GM12878 (cell line): Measurements from ENCODE around the gene DSG1. TPM values are rescaled to one million over a fixed set of nuclear protein-coding genes. Genes with fewer than 3 reads are reported as not detected.

Experiments used
- ATAC-seq: fragments of 200-7000 bp; cut with Tn5 transposase; 3 replicates; pipeline ENCODE4 v1.9.1; 2020; ENCODE audit warnings: mild to moderate bottlenecking, moderate library complexity
- BruUV-seq: library from RNA; stranded (reverse); fragments of 400-500 nt; replicated peaks from 2 replicates; lab custom pipeline; 2021; lab: Mats Ljungman, UMichigan
- CTCF ChIA-PET: fragments of 300-600 bp; sonication (Branson Sonifier 250); formaldehyde crosslinking; extraction: SDS; loops from one replicate; lab custom pipeline; 2021; ENCODE audit warnings: inconsistent platforms; lab: Yijun Ruan, JAX
- POLR2A ChIA-PET: fragments of 350-600 bp; formaldehyde crosslinking; extraction: SDS; loops from one replicate; lab custom pipeline; 2021; ENCODE audit warnings: inconsistent platforms; lab: Charles Lee
- RAD21 ChIA-PET: fragments of 300-600 bp; sonication (Branson Sonifier 250); formaldehyde crosslinking; loops from one replicate; lab custom pipeline; 2023; ENCODE audit warnings: antibody characterized with exemption; ENCODE audit not compliant: unreplicated experiment; lab: Charles Lee
- SMC1A ChIA-PET: fragments of 300-600 bp; sonication (Branson Sonifier 250); formaldehyde crosslinking; loops from one replicate; lab custom pipeline; 2023; ENCODE audit not compliant: unreplicated experiment, uncharacterized antibody; lab: Charles Lee
- DNase-seq: peaks from one replicate; pipeline ENCODE4 v3.0.0-alpha.2; 2011; ENCODE audit warnings: low read depth, low spot score
- FAIRE-seq: peaks from 3 replicates; lab custom pipeline; 2011; peaks lifted over from hg19 to GRCh38; lab: Jason Lieb, UNC
- H2AFZ ChIP-seq: 2 replicates; pipeline ENCODE4 v1.6.0; 2011; ENCODE audit warnings: low read depth, low read length, control low read depth; ENCODE audit not compliant: control insufficient read depth
- H3K27ac ChIP-seq: 2 replicates; pipeline ENCODE4 v1.5.1; 2011; ENCODE audit warnings: control low read depth; ENCODE audit not compliant: control insufficient read depth, insufficient read depth
- H3K27me3 ChIP-seq, 2 experiments: replicated peaks in 1 of 2; 2 replicates each; pipeline versions ENCODE4 v1.6.0 to v1.6.1; 2011; ENCODE audit warnings: low read length in 1 of 2; ENCODE audit not compliant: control insufficient read depth in 2 of 2, insufficient read depth in 2 of 2
- H3K36me3 ChIP-seq, 2 experiments: 2 replicates each; pipeline ENCODE4 v1.5.1; 2011; ENCODE audit warnings: low read length in 1 of 2; ENCODE audit not compliant: control insufficient read depth in 2 of 2, insufficient read depth in 2 of 2
- H3K4me1 ChIP-seq: 2 replicates; pipeline ENCODE4 v1.6.1; 2011; ENCODE audit warnings: mild to moderate bottlenecking, low read length, moderate library complexity, mixed read lengths; ENCODE audit not compliant: control insufficient read depth, insufficient read depth
- H3K4me2 ChIP-seq: 2 replicates; pipeline ENCODE4 v1.6.0; 2011; ENCODE audit warnings: control low read depth; ENCODE audit not compliant: control insufficient read depth, insufficient read depth
- H3K4me3 ChIP-seq: fragments of 200-600 bp; sonication (generic); 2 replicates; pipeline ENCODE4 v1.5.1; 2016
- H3K79me2 ChIP-seq: 2 replicates; pipeline ENCODE4 v1.6.0; 2011; ENCODE audit warnings: low read length; ENCODE audit not compliant: control insufficient read depth, insufficient read depth
- H3K9ac ChIP-seq: 2 replicates; pipeline ENCODE4 v1.8.0; 2011; ENCODE audit warnings: low read length, control low read depth, mixed read lengths; ENCODE audit not compliant: control insufficient read depth, insufficient read depth
- H3K9me3 ChIP-seq: replicated peaks from 3 replicates; pipeline ENCODE4 v1.5.1; 2011; ENCODE audit warnings: mild to moderate bottlenecking, low read length; ENCODE audit not compliant: control insufficient read depth, insufficient read depth
- H4K20me1 ChIP-seq: 2 replicates; pipeline ENCODE4 v1.6.0; 2011; ENCODE audit not compliant: control insufficient read depth, insufficient read depth
- ASH2L ChIP-seq: fragments of 300-600, 200-600 bp; sonication (generic); IDR thresholded peaks from 2 replicates; pipeline ENCODE4 v1.6.1; 2017; ENCODE audit warnings: low read depth, mild to moderate bottlenecking, borderline replicate concordance
- BMI1 ChIP-seq: fragments of 450-650 bp; IDR thresholded peaks from 2 replicates; pipeline ENCODE4 v1.6.1; 2016; ENCODE audit warnings: mild to moderate bottlenecking, moderate library complexity, borderline replicate concordance
- ESRRA ChIP-seq: IDR thresholded peaks from 2 replicates; pipeline ENCODE4 v1.6.1; 2012; ENCODE audit warnings: mild to moderate bottlenecking, low read length, improper control_type of control experiment
- HDAC2 ChIP-seq: fragments of 200-600 bp; sonication (generic); IDR thresholded peaks from 2 replicates; pipeline ENCODE4 v1.6.1; 2017
- JUNB ChIP-seq: IDR thresholded peaks from 2 replicates; pipeline ENCODE4 v1.6.1; 2016; ENCODE audit warnings: antibody characterized with exemption, mild to moderate bottlenecking
- MTA2 ChIP-seq: fragments of 450-650 bp; IDR thresholded peaks from 2 replicates; pipeline ENCODE4 v1.6.1; 2016; ENCODE audit warnings: low read depth, mild to moderate bottlenecking, moderate library complexity
- RAD51 ChIP-seq: fragments of 450-650 bp; IDR thresholded peaks from 2 replicates; pipeline ENCODE4 v1.6.1; 2016; ENCODE audit warnings: moderate library complexity, mild to moderate bottlenecking, inconsistent platforms
- WGBS: methylation state at CpG from one replicate; pipeline ENCODE4 v1.1.6; 2016; ENCODE audit warnings: low lambda C conversion rate; ENCODE audit not compliant: insufficient replicate concordance, insufficient coverage; ENCODE audit errors: missing lambda C conversion rate; 5-methylcytosine and 5-hydroxymethylcytosine counted together
- in situ Hi-C: fragments of 300-500 bp; cut with MboI; formaldehyde crosslinking; loops from 9 replicates; pipeline ENCODE4 v1.14.3; 2018; ENCODE audit warnings: mixed read lengths
- intact Hi-C: fragments of 100-400 bp; cut with micrococcal nuclease; formaldehyde crosslinking; loops from one replicate; pipeline ENCODE4 v1.14.2; 2022; ENCODE audit not compliant: unreplicated experiment
- polyA plus RNA-seq, 11 experiments: library from polyadenylated mRNA; depleted of rRNA in 4 of 11; unstranded in 6 of 11; stranded (reverse) in 5 of 11; fragments of >200 nt; fragmentation: Nextera tagmentation in 4 of 11; fragmentation: Illumina TruSeq in 1 of 11; extraction: Ambion mirVana in 4 of 11; extraction: Trizol in 1 of 11; gene quantifications; 1 replicate in 1 of 11; 2 replicates in 10 of 11; pipeline versions ENCODE4 v1.2.1 to v1.2.3, GENCODE V29; 2011 to 2016; ENCODE audit warnings: inconsistent platforms in 2 of 11, missing spikeins in 2 of 11, low read depth in 1 of 11
- total RNA-seq, 4 experiments: library from RNA; depleted of rRNA in 3 of 4; stranded (reverse); fragments of >200 nt in 3 of 4; fragmentation: Illumina TruSeq in 1 of 4; extraction: Trizol in 1 of 4; gene quantifications; 2 replicates each; pipeline versions ENCODE4 v1.2.1 to v1.2.3, GENCODE V29; 2013 to 2021
- TF ChIP-seq, protein P1 (sequence below): IDR thresholded peaks from 2 replicates; pipeline ENCODE4 v1.6.1; 2012; ENCODE audit warnings: low read length, inconsistent platforms
- TF ChIP-seq, protein P2 (sequence below): fragments of 450-650 bp; IDR thresholded peaks from 2 replicates; pipeline ENCODE4 v1.6.1; 2017; ENCODE audit warnings: mild to moderate bottlenecking, moderate library complexity
- TF ChIP-seq, protein P3 (sequence below): fragments of 450-650 bp; formaldehyde crosslinking; IDR thresholded peaks from 2 replicates; pipeline ENCODE4 v1.5.0; 2022; ENCODE audit warnings: mild to moderate bottlenecking, missing genetic modification characterization

The DSG1 gene
- total and polyA plus RNA-seq, 10 of the 15 experiments (the other 5 are each of a cell fraction or from before 2014, with no cell fraction given), result 0.10 to 5.0 (median 2.6) TPM

DNA sequence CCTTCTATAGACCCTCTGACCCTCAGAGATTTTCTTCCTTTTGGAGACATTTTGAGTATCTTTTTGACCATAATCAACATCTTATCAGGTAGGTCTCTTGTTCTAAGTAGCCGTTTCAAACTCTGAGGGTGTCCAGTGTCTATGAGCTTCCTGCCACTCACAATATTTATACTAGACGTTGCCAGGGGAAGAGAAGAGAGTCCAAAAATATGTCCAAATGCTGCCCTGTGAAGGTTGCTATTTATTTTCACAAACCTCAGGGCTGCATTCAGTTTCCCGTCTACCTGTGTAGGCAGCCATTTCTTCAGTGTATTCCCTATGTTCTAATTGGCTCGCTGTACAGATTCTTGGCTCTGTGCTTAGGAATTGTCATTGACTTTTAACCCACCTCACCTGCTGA lies 986 bp upstream of the DSG1 start:
- no peaks in the 10 kb centered on the region for H3K36me3 ChIP-seq
- in situ Hi-C loops (no loop called here), intact Hi-C loops (no loop called here)
- no peaks in the 10 kb centered on the region for H3K27me3 ChIP-seq
- FAIRE-seq (no peak), ATAC-seq (no peak), DNase-seq (no peak)
- ChIA-PET SMC1A (no interaction called here), POLR2A (no interaction called here), RAD21 (no interaction called here), CTCF (no interaction called here)
- H3K4me2 ChIP-seq, result no peak overlapping the region
- no TSS peak for BruUV-seq
- no peak overlapping the region for H3K9ac ChIP-seq
- H3K4me1 ChIP-seq, result no peaks in the 10 kb centered on the region
- no peaks in the 10 kb centered on the region for H3K79me2 ChIP-seq
- no peaks in the 10 kb centered on the region for H3K9me3 ChIP-seq
- H2AFZ ChIP-seq, result no peak overlapping the region
- H4K20me1 ChIP-seq, result no peaks in the 10 kb centered on the region
- no peak overlapping the region for H3K27ac ChIP-seq
- no peak overlapping the region for H3K4me3 ChIP-seq
- no peak for TF ChIP-seq ESRRA
- 19% methylated on average over 4 of the region's 4 CpGs for WGBS

DNA sequence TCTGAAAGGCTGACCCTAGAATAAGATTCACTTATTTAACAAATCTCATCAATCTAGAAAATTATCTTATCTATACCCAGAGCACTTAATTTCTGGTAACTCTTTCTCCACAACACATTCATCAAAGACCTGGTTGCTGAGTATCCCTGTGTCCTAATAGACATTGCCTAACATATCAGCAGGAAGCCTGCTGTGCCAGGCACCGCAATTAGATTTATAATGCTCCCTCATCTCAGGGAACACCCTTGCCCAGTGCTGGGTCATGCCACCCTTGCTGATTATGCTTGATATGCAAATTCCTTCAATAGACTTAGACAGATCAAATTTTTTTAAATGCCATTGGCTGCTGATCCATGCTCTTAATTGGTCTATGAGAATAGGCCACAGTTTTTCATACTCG lies 3.8 kb downstream of the DSG1 start:
- intact Hi-C loops (no loop called here), in situ Hi-C loops (no loop called here)
- Histone ChIP-seq H3K79me2 (no peaks in the 10 kb centered on the region), H2AFZ (no peak overlapping the region), H3K4me1 (no peaks in the 10 kb centered on the region), H3K4me3 (no peak overlapping the region), H3K4me2 (no peak overlapping the region), H3K27me3 (no peaks in the 10 kb centered on the region), H3K27ac (no peak overlapping the region), H3K9ac (no peak overlapping the region), H3K36me3 (no peaks in the 10 kb centered on the region), H3K9me3 (no peaks in the 10 kb centered on the region), H4K20me1 (no peaks in the 10 kb centered on the region)
- no TSS peak for BruUV-seq
- POLR2A ChIA-PET, result no interaction called here
- ATAC-seq, result no peak
- no peak for DNase-seq
- CTCF ChIA-PET, result no interaction called here
- RAD21 ChIA-PET, result no interaction called here
- WGBS, result 20% methylated on average over 2 of the region's 2 CpGs
- FAIRE-seq, result no peak
- SMC1A ChIA-PET, result interaction anchor here (0.6 kb wide), 1 partner anchor 450 kb away, joined by 4 read pairs; no protein-coding TSS in a partner anchor
- TF ChIP-seq BMI1 (no peak), RAD51 (no peak), ASH2L (no peak), HDAC2 (no peak), JUNB (no peak), MTA2 (no peak)
- TF ChIP-seq, protein P1, sequence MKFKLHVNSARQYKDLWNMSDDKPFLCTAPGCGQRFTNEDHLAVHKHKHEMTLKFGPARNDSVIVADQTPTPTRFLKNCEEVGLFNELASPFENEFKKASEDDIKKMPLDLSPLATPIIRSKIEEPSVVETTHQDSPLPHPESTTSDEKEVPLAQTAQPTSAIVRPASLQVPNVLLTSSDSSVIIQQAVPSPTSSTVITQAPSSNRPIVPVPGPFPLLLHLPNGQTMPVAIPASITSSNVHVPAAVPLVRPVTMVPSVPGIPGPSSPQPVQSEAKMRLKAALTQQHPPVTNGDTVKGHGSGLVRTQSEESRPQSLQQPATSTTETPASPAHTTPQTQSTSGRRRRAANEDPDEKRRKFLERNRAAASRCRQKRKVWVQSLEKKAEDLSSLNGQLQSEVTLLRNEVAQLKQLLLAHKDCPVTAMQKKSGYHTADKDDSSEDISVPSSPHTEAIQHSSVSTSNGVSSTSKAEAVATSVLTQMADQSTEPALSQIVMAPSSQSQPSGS, result no peak
- TF ChIP-seq, protein P2, sequence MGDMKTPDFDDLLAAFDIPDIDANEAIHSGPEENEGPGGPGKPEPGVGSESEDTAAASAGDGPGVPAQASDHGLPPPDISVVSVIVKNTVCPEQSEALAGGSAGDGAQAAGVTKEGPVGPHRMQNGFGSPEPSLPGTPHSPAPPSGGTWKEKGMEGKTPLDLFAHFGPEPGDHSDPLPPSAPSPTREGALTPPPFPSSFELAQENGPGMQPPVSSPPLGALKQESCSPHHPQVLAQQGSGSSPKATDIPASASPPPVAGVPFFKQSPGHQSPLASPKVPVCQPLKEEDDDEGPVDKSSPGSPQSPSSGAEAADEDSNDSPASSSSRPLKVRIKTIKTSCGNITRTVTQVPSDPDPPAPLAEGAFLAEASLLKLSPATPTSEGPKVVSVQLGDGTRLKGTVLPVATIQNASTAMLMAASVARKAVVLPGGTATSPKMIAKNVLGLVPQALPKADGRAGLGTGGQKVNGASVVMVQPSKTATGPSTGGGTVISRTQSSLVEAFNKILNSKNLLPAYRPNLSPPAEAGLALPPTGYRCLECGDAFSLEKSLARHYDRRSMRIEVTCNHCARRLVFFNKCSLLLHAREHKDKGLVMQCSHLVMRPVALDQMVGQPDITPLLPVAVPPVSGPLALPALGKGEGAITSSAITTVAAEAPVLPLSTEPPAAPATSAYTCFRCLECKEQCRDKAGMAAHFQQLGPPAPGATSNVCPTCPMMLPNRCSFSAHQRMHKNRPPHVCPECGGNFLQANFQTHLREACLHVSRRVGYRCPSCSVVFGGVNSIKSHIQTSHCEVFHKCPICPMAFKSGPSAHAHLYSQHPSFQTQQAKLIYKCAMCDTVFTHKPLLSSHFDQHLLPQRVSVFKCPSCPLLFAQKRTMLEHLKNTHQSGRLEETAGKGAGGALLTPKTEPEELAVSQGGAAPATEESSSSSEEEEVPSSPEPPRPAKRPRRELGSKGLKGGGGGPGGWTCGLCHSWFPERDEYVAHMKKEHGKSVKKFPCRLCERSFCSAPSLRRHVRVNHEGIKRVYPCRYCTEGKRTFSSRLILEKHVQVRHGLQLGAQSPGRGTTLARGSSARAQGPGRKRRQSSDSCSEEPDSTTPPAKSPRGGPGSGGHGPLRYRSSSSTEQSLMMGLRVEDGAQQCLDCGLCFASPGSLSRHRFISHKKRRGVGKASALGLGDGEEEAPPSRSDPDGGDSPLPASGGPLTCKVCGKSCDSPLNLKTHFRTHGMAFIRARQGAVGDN, result no peak
- TF ChIP-seq, protein P3, sequence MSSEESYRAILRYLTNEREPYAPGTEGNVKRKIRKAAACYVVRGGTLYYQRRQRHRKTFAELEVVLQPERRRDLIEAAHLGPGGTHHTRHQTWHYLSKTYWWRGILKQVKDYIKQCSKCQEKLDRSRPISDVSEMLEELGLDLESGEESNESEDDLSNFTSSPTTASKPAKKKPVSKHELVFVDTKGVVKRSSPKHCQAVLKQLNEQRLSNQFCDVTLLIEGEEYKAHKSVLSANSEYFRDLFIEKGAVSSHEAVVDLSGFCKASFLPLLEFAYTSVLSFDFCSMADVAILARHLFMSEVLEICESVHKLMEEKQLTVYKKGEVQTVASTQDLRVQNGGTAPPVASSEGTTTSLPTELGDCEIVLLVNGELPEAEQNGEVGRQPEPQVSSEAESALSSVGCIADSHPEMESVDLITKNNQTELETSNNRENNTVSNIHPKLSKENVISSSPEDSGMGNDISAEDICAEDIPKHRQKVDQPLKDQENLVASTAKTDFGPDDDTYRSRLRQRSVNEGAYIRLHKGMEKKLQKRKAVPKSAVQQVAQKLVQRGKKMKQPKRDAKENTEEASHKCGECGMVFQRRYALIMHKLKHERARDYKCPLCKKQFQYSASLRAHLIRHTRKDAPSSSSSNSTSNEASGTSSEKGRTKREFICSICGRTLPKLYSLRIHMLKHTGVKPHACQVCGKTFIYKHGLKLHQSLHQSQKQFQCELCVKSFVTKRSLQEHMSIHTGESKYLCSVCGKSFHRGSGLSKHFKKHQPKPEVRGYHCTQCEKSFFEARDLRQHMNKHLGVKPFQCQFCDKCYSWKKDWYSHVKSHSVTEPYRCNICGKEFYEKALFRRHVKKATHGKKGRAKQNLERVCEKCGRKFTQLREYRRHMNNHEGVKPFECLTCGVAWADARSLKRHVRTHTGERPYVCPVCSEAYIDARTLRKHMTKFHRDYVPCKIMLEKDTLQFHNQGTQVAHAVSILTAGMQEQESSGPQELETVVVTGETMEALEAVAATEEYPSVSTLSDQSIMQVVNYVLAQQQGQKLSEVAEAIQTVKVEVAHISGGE (CRISPR knock-in tag), result no peak
